GOT3 (cell line): ENCODE data around the gene SYT12.
A peak's percentile ranks its signal among the peaks of the same experiment; 100 is the strongest.

ENCODE experiments used
- DNase-seq: peaks from one replicate; lab custom pipeline; 2025; ENCODE audit warnings: mixed read lengths; lab: John Stamatoyannopoulos, UW

Gene SYT12

DNA sequence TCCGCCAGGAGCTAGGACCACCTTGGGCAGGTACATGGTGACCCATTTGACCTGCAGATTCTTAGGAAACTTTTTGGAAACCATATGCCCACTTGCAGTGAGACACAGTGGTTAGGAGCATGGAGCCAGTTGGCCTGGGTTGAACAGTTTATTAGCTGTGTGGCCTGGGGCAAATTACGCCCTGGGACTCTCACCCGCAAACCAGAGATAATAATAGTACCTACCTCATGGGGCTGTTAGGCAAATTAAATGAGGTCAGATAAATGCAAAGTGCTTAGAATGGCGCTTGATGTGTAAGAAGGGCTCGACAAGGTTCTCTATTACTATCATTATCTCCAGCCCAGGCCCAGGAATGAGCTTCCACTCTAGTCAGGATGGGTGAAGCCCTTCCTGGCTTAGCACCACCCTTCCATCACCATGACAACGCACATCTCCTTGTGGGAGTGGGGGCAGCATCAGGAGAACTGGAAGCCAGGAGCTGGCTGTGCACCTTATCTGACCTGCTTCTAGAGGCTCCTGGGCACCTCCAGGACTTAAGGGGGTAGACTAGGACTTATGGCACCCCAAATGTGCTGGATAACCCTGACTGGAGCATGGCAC is 5.1 kb downstream of the SYT12 start:
- no peak for DNase-seq

DNA sequence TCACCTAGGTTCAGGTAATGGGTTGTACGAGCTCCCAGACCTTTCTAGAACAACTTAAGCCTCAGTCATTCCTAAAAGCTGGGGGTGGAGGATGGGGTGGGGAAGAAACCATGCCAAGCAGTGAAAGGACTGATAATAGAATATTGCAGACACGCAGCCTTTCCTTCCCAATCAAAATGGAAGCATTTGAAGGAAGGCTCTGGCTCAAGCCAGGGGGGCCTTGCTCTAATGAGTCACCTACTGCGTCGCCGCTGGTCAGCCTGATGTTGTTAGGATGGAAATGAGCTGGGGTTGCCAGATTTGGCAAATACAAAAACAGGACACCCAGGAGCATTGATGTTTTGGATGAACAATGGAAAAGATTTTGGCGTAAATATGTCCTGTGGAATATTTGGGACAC is 6.2 kb downstream of the SYT12 start:
- DNase-seq, result no peak

DNA sequence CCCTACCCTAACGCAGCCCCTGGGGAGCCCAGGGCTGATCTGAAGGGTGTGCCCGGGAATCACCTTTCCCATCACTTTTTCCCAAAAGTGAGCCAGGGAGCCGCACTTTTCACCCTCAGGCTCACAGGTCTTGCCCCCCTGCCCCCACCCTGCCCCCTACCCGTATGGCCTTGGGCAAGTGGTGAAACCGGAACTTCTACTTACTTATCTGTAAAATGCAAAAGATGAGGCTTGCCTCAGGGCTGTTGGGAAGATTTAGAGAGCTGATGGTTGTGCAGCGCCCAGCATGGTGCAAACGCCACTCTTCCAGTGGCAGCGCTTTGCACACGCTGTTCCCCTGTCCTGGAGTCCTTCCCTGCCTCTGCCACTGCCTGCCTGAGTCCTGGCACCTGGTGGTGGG is 8.0 kb downstream of the SYT12 start:
- no peak for DNase-seq

- no peak for DNase-seq
These were observed 9.0 kb downstream of the SYT12 start for GRCh38 chr11:67031791-67032561.

GRCh38 chr11:67032830-67033551 is 10.1 kb downstream of the SYT12 start:
- DNase-seq, result peak; percentile 20

GRCh38 chr11:67033661-67034166 is 10.8 kb downstream of the SYT12 start:
- DNase-seq, result peak; percentile 33

DNA sequence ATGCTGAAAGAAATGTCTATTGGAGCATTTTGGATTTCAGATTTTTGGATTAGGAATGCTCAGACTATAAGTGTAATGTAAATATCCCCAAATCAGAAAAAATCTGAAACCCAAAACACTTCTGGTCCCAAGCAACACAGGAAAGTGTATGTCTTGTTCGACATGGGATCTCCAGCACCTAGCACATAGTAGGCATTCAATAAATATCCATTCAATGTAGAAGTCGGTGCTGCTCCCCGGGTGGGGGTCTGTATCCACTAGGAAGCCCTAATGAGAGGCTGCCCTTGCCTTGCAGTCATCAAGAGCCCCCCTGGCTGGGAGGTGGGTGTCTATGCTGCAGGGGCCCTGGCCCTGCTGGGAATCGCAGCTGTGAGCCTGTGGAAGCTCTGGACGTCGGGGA is 11.4 kb downstream of the SYT12 start:
- no peak for DNase-seq

DNA sequence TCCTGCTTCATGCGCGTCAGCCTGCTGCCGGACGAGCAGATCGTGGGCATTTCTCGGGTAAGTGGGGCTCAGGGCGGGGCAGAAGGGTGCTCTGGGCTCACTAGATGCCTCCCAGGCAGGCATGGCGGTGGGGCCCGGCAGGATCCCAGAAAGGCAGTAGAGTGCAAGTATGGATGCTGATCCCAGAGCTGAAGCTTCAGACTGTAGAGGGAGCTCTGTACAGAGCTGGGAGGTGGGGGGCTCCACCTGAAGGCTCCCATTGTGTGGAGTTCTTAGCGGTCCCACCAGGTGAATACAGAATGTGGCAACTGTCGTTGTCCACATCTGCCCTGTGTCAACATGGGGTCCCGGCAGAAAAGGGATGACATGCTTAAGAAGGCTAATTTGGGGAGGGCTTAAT is 17.2 kb downstream of the SYT12 start:
- no peak for DNase-seq

GRCh38 chr11:67041602-67042001 is 18.7 kb downstream of the SYT12 start:
- DNase-seq, result no peak

GRCh38 chr11:67043572-67044349 is 20.8 kb downstream of the SYT12 start:
- no peak for DNase-seq

DNA sequence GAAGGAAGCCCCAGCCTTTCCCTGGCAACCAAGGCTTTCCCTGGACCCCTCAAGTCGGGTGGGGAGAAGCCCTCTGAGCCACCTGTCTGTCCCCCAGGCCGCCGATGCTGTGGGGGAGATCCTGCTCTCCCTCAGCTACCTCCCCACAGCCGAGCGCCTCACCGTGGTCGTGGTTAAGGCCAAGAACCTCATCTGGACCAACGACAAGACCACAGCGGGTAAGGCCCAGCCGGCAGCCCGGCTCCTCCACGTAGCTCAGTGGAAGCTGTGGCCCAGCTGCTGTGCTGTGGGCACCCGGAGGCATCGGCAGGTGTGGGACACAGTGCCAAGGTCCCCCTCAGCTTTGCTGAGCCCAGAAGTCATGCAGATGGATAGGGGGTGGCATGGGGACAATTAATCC is 21.6 kb downstream of the SYT12 start:
- DNase-seq, result no peak

GRCh38 chr11:67045314-67045713 is 22.4 kb downstream of the SYT12 start:
- no peak for DNase-seq

DNA sequence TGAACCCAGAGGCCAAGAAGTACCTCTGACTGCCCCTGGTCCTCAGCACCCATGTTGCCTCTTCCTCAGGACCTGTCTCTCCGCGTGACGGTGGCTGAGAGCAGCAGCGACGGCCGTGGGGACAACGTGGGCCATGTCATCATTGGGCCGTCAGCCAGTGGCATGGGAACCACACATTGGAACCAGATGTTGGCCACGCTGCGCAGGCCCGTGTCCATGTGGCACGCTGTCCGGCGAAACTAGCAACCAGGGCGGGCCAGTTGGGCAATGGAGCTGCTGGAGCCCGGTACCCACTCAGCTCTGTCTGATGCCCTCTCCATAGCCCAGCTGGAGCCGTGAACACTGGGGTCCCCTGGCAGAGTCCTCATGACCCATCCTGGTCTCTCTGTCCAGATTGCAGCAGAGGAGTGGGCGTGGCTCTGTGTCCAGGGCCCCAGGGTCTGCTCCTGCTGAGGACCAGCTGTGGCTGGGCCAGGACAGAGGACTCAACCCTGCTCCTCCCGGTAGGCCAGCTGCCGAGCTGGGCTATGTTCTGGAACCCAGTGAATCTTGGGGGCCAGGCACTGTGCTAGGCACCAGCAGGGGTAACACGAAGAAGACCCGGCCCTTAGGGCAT is 25.7 kb downstream of the SYT12 start:
- DNase-seq, result no peak

- no peak for DNase-seq
These were observed 27.2 kb downstream of the SYT12 start for GRCh38 chr11:67050139-67050538.

- no peak for DNase-seq
These were observed 28.4 kb downstream of the SYT12 start for GRCh38 chr11:67051180-67051893.

GRCh38 chr11:67051945-67052488 is 29.1 kb downstream of the SYT12 start:
- no peak for DNase-seq

DNA sequence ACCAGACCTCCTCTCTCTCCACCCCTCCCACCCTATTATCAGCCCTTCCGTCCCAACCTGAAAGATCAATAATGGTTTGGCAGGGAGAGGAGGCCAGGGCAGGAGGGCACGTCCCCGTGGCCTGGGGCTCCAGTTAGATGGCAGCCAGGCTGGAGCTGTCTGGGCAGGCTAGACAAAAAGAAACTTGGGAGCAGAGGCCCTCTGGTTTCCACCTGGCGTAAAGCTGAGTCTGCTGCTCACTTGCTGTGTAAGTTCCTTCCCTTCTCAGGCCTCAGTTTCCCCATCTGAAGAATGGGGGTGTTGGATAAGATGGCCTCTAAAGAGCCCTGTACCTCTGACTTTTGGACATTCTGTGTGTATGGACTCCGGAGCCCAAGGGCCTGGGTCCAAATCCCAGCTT is 30.0 kb downstream of the SYT12 start:
- no peak for DNase-seq

- DNase-seq, result no peak
These were observed 31.0 kb downstream of the SYT12 start for GRCh38 chr11:67053896-67054329.

DNA sequence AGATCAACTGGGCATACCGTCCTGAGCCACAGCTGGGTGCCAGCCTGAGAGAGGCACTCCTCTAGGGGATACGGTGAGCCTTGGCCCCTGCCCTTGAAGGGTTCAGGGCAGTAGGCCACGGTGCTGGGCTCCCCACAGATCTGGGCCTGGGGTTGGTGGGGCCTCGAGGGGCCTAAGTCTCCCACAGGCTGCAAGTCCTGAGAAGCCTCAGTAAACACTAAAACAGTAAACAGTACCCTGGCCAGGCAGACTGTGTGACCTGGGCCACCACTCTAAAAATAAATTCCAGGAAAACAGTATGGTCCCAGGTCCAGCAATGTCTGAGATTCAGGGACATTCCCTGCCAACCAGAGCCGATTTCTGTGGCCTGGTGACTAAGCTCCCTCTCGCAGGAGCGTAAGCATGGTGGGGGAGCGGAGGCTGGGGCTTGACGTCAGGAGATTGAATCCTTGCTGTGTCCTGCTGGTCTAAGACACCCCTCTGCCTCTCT is 31.5 kb downstream of the SYT12 start:
- no peak for DNase-seq

DNA sequence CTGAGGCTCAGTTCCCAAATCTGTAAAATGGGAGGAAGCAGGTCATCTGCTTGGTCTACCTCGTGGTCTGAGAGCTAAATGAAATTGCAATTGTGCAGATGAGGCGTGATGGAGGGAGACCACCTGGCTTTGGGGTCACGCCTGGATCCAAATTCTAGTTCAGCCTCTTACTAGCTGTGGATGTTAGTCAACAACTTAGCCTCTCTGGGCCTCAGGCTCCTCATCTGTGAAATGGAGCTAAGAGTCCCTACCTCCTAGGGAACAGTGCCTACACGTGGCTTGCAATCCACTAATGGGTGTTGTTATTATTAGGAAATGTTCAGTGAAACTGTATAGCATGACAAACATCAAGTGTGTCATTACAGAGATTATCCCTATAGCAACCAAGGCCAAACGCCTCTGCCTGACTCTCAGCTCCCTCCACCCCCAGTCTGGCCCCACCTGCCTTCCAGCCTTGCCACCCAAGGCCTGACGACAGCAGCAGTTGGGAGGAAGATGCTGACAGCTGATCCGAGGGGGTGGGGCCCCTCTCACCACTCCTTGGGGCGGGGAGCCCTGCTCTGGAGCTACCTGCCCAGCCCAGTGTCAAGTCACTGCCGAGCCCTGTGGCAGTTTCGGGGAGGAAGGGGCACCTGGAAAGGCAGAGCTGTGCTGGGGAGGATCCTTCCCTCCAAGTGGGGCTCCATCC is 32.0 kb downstream of the SYT12 start:
- DNase-seq, result no peak
